HEK293 (cell line): ENCODE results near the gene ETV1.

ENCODE experiments used
- CTCF ChIP-seq: fragments of 450-650 bp; formaldehyde crosslinking; IDR thresholded peaks from 2 replicates; pipeline ENCODE4 v1.5.1; 2016; ENCODE audit warnings: missing biosample characterization, missing genetic modification characterization
- KLF7 ChIP-seq: fragments of 450-650 bp; formaldehyde crosslinking; IDR thresholded peaks from 2 replicates; pipeline ENCODE4 v1.5.1; 2016; ENCODE audit warnings: missing biosample characterization, missing genetic modification characterization, borderline replicate concordance
- OSR2 ChIP-seq: fragments of 450-650 bp; formaldehyde crosslinking; IDR thresholded peaks from 2 replicates; pipeline ENCODE4 v1.5.1; 2016; ENCODE audit warnings: missing biosample characterization, missing genetic modification characterization
- PRDM1 ChIP-seq: fragments of 450-650 bp; formaldehyde crosslinking; IDR thresholded peaks from 2 replicates; pipeline ENCODE4; 2016; ENCODE audit warnings: missing biosample characterization, missing genetic modification characterization
- PRDM4 ChIP-seq: fragments of 450-650 bp; formaldehyde crosslinking; IDR thresholded peaks from 2 replicates; pipeline ENCODE4 v1.5.1; 2017; ENCODE audit warnings: missing biosample characterization, missing genetic modification characterization
- RBAK ChIP-seq: fragments of 450-650 bp; formaldehyde crosslinking; IDR thresholded peaks from 2 replicates; pipeline ENCODE4 v1.5.1; 2016; ENCODE audit warnings: missing biosample characterization, missing genetic modification characterization
- REST ChIP-seq: fragments of 450-650 bp; formaldehyde crosslinking; IDR thresholded peaks from 2 replicates; pipeline ENCODE4 v1.5.1; 2016; ENCODE audit warnings: missing biosample characterization, missing genetic modification characterization
- ZBTB10 ChIP-seq: fragments of 450-650 bp; formaldehyde crosslinking; IDR thresholded peaks from 2 replicates; pipeline ENCODE4 v1.5.1; 2016; ENCODE audit warnings: missing biosample characterization, missing genetic modification characterization
- ZBTB8A ChIP-seq: fragments of 450-650 bp; formaldehyde crosslinking; IDR thresholded peaks from 2 replicates; pipeline ENCODE4 v1.5.1; 2016; ENCODE audit warnings: missing biosample characterization, missing genetic modification characterization
- ZNF10 ChIP-seq: fragments of 450-650 bp; formaldehyde crosslinking; IDR thresholded peaks from 2 replicates; pipeline ENCODE4 v1.5.1; 2017; ENCODE audit warnings: missing biosample characterization, missing genetic modification characterization
- ZNF138 ChIP-seq: fragments of 450-650 bp; formaldehyde crosslinking; IDR thresholded peaks from 2 replicates; pipeline ENCODE4 v1.5.1; 2016; ENCODE audit warnings: missing biosample characterization, missing genetic modification characterization, borderline replicate concordance
- ZNF184 ChIP-seq: fragments of 450-650 bp; IDR thresholded peaks from 2 replicates; pipeline ENCODE4 v1.5.1; 2018; ENCODE audit warnings: missing biosample characterization, mild to moderate bottlenecking, missing genetic modification characterization
- ZNF19 ChIP-seq: fragments of 450-650 bp; formaldehyde crosslinking; IDR thresholded peaks from 2 replicates; pipeline ENCODE4; 2016; ENCODE audit warnings: missing biosample characterization, missing genetic modification characterization, low read depth

- no peak for TF ChIP-seq PRDM4 (tag by site-specific recombination)
- no peak for TF ChIP-seq REST
- TF ChIP-seq CTCF (tag by site-specific recombination): no peak
- no peak for TF ChIP-seq RBAK (tag by site-specific recombination)
- no peak for TF ChIP-seq ZNF184 (tag by site-specific recombination)
- TF ChIP-seq ZBTB10 (tag by site-specific recombination): no peak
- no peak for TF ChIP-seq ZNF19 (tag by site-specific recombination)
- TF ChIP-seq ZBTB8A (tag by site-specific recombination): no peak
- no peak for TF ChIP-seq PRDM1
- TF ChIP-seq OSR2: no peak
- no peak for TF ChIP-seq ZNF138
- TF ChIP-seq KLF7 (tag by site-specific recombination): no peak
- TF ChIP-seq ZNF10 (tag by site-specific recombination): no peak
These were observed 114.7 kb downstream of the ETV1 start for GRCh38 chr7:13874783-13875182.
